CD4-positive, alpha-beta T cell (primary cell): ENCODE measurements around the gene TRIM46. TPM values are rescaled to one million over a fixed set of nuclear protein-coding genes. Genes with fewer than 3 reads are reported as not detected.
A peak's percentile ranks its signal among the peaks of the same experiment; 100 is the strongest.

Experiments used
- ATAC-seq: fragments of 200-7000 bp; cut with Tn5 transposase; one replicate; pipeline ENCODE4 v1.10.0; 2022; ENCODE audit warnings: mild to moderate bottlenecking; ENCODE audit not compliant: poor library complexity
- CTCF ChIA-PET: fragments of 350-600 bp; sonication (Branson Sonifier 250); formaldehyde crosslinking; loops from one replicate; lab custom pipeline; 2021; ENCODE audit warnings: antibody characterized with exemption, inconsistent platforms; lab: Charles Lee
- POLR2A ChIA-PET: fragments of 350-600 bp; sonication (Branson Sonifier 250); formaldehyde crosslinking; loops from one replicate; lab custom pipeline; 2021; ENCODE audit warnings: antibody characterized with exemption, inconsistent platforms; lab: Charles Lee
- DNase-seq, 14 experiments: peaks; one replicate each; pipeline ENCODE4 v3.0.0-alpha.2; 2013 to 2020; ENCODE audit warnings: mixed read lengths in 2 of 14
- H3K27ac ChIP-seq, 2 donors: one replicate each; pipeline versions ENCODE4 v1.5.1 to v1.7.0; 2013; ENCODE audit warnings: low read length in 2 of 2, low read depth in 1 of 2, mild to moderate bottlenecking in 1 of 2
- H3K27me3 ChIP-seq, 2 experiments: 1 replicate in 1 of 2; 2 replicates in 1 of 2; pipeline versions ENCODE4 v1.6.1 to v1.7.0; 2013; ENCODE audit warnings: low read length in 2 of 2, control low read depth in 1 of 2, mild to moderate bottlenecking in 1 of 2, moderate library complexity in 1 of 2; ENCODE audit not compliant: insufficient read depth in 2 of 2, control insufficient read depth in 1 of 2
- H3K36me3 ChIP-seq: one replicate; pipeline ENCODE4 v1.6.1; 2013; ENCODE audit warnings: low read length, control low read depth; ENCODE audit not compliant: insufficient read depth
- H3K4me1 ChIP-seq: one replicate; pipeline ENCODE4 v1.6.1; 2013; ENCODE audit warnings: low read length, control low read depth; ENCODE audit not compliant: insufficient read depth
- H3K4me3 ChIP-seq: one replicate; pipeline ENCODE4 v1.5.1; 2013; ENCODE audit warnings: mild to moderate bottlenecking, low read length, moderate library complexity
- H3K9me3 ChIP-seq, 2 experiments: 1 replicate in 1 of 2; 2 replicates in 1 of 2; pipeline versions ENCODE4 v1.6.1 to v1.7.0; 2013; ENCODE audit warnings: low read length in 2 of 2, mild to moderate bottlenecking in 2 of 2, control low read depth in 1 of 2, moderate library complexity in 1 of 2; ENCODE audit not compliant: control insufficient read depth in 1 of 2, insufficient read depth in 1 of 2
- H3K27ac Mint-ChIP-seq: one replicate; pipeline ENCODE4 v1.8.0; 2020; ENCODE audit warnings: mixed read lengths
- H3K27me3 Mint-ChIP-seq: one replicate; pipeline ENCODE4 v1.8.0; 2021; ENCODE audit warnings: mixed read lengths
- H3K36me3 Mint-ChIP-seq: one replicate; pipeline ENCODE4 v1.8.0; 2021; ENCODE audit warnings: low read depth, mixed read lengths
- H3K4me1 Mint-ChIP-seq: one replicate; pipeline ENCODE4 v1.8.0; 2021; ENCODE audit warnings: low read depth, mixed read lengths
- H3K4me3 Mint-ChIP-seq: one replicate; pipeline ENCODE4 v1.8.0; 2020; ENCODE audit warnings: mild to moderate bottlenecking, mixed read lengths
- H3K9me3 Mint-ChIP-seq: one replicate; pipeline ENCODE4 v1.8.0; 2020; ENCODE audit warnings: mixed read lengths
- CTCF ChIP-seq: fragments of 200-600 bp; IDR thresholded peaks from one replicate; pipeline ENCODE4 v1.8.0; 2022; ENCODE audit warnings: antibody characterized with exemption, mild to moderate bottlenecking
- intact Hi-C, 2 experiments: fragments of 100-400 bp; cut with DNase I in 1 of 2; cut with micrococcal nuclease in 1 of 2; formaldehyde crosslinking; loops; one replicate each; pipeline versions ENCODE4 v1.15.1 to v1.9.0; 2023 to 2025; cut with DNase I, micrococcal nuclease
- total RNA-seq, 174 experiments: library from RNA in 2 of 174; stranded (reverse) in 2 of 174; gene quantifications; one replicate each; pipeline ENCODE4 v1.2.3 and lab custom pipeline; 2021 to 2026

The TRIM46 gene
- total RNA-seq, 2 experiments from 2014 or later: 2.9 to 3.0 TPM

GRCh38 chr1:155200920-155201319, 27.3 kb downstream of the TRIM46 start:
- Mint-ChIP-seq H3K27me3 (no peaks in the 10 kb centered on the region), H3K9me3 (no peaks in the 10 kb centered on the region), H3K27ac (no peak overlapping the region), H3K4me3 (no peak overlapping the region), H3K36me3 (no peaks in the 10 kb centered on the region), H3K4me1 (no peaks in the 10 kb centered on the region)
- no peaks in the 10 kb centered on the region for H3K36me3 ChIP-seq
- POLR2A ChIA-PET: no interaction called here
- intact Hi-C loops: no loop called here
- H3K4me1 ChIP-seq: no peaks in the 10 kb centered on the region
- no peaks in the 10 kb centered on the region for H3K9me3 ChIP-seq
- no peak overlapping the region for H3K4me3 ChIP-seq
- H3K27me3 ChIP-seq: no peaks in the 10 kb centered on the region
- peak in 1 of 14 experiments; percentile 2 for DNase-seq
- CTCF ChIA-PET: interaction anchor here (1.1 kb wide), 1 partner anchor 49 kb away, joined by 3 read pairs; no protein-coding TSS in a partner anchor
- no peak overlapping the region for H3K27ac ChIP-seq
- ATAC-seq: no peak
- no peak for TF ChIP-seq CTCF

DNA sequence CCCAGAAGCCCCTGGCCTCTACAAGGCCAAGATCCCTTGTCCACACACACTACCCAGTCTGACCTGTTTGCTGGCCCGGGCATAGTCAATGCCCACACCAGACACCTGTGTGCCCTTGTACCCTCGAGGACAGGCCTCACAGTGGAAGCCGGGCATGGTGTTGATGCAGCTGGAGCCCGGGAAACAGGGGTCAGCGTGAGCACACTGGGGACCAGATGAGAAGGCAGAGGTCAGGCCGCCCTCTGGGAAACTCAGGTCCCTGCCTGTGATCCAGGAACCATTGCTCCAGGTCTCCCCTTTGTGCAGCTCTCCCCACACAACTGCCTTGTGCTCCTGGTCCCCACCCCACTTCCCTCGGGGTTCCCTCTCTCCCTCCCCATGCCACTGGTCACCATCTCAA, 28.5 kb downstream of the TRIM46 start:
- no peaks in the 10 kb centered on the region for H3K27me3 Mint-ChIP-seq
- H3K36me3 Mint-ChIP-seq: no peaks in the 10 kb centered on the region
- no peak overlapping the region for H3K4me3 ChIP-seq
- peaks cover 6% of the 10 kb centered on the region for H3K4me1 Mint-ChIP-seq
- POLR2A ChIA-PET: no interaction called here
- DNase-seq (no peak), ATAC-seq (no peak)
- no peaks in the 10 kb centered on the region for H3K36me3 ChIP-seq
- TF ChIP-seq CTCF: no peak
- CTCF ChIA-PET: interaction anchor here (1.1 kb wide), 1 partner anchor 48 kb away, joined by 3 read pairs; no protein-coding TSS in a partner anchor
- H3K4me1 ChIP-seq: peaks cover 6% of the 10 kb centered on the region
- H3K9me3 ChIP-seq: no peaks in the 10 kb centered on the region
- no peaks in the 10 kb centered on the region for H3K27me3 ChIP-seq
- H3K4me3 Mint-ChIP-seq: no peak overlapping the region
- intact Hi-C loops: no loop called here
- H3K9me3 Mint-ChIP-seq: no peaks in the 10 kb centered on the region
- no peak overlapping the region for H3K27ac Mint-ChIP-seq
- H3K27ac ChIP-seq: no peak overlapping the region

GRCh38 chr1:155202731-155203515, 29.3 kb downstream of the TRIM46 start:
- H3K36me3 Mint-ChIP-seq: no peaks in the 10 kb centered on the region

More at GRCh38 chr1:155202731-155203515, 29.3 kb downstream of the TRIM46 start:
- Histone ChIP-seq H3K27ac (no peak overlapping the region), H3K27me3 (no peaks in the 10 kb centered on the region), H3K36me3 (no peaks in the 10 kb centered on the region), H3K4me1 (peaks cover 13% of the 10 kb centered on the region), H3K9me3 (no peaks in the 10 kb centered on the region), H3K4me3 (no peak overlapping the region)
- Mint-ChIP-seq H3K27ac (no peak overlapping the region), H3K9me3 (no peaks in the 10 kb centered on the region), H3K27me3 (no peaks in the 10 kb centered on the region), H3K4me3 (no peak overlapping the region), H3K4me1 (peaks cover 12% of the 10 kb centered on the region)
- intact Hi-C loops: no loop called here
- ATAC-seq (no peak), DNase-seq (no peak)
- ChIA-PET POLR2A (no interaction called here), CTCF (interaction anchor here (1.1 to 1.5 kb wide), 2 partner anchors 10 to 24 kb away, joined by 3 read pairs; no protein-coding TSS in a partner anchor)
- TF ChIP-seq CTCF: no peak
